ENCODE data around the gene LCORL.

Gene LCORL

GRCh38 chr4:18021720-18022571 is at the start of gene LCORL:
LCORL (minus strand) TSS chr4:18021755; CDS start chr4:18021751, 4 bp downstream.
- H3K9ac ChIP-seq (ENCODE audit: low read length) = peak within 1 kb of the TSS; percentile 90
- peaks cover 12% of the 10 kb centered on the region for H3K4me1 ChIP-seq (ENCODE audit: control insufficient read depth, insufficient read depth, low read length)
- peak within 1 kb of the TSS; percentile 90 for H3K4me3 ChIP-seq (ENCODE audit: low read length)
- H3K27me3 ChIP-seq (replicated peaks; ENCODE audit: control insufficient read depth, insufficient read depth, low read length) = no peaks in the 10 kb centered on the region
- peak; percentile 98 for DNase-seq (ENCODE audit: low read depth)
- H3K9me3 ChIP-seq (ENCODE audit: control insufficient read depth, low read length) = no peaks in the 10 kb centered on the region
- H3K36me3 ChIP-seq (ENCODE audit: control insufficient read depth, insufficient read depth, low read length, severe bottlenecking) = no peaks in the 10 kb centered on the region

GRCh38 chr4:18069810-18070209 is 48.3 kb upstream of the LCORL start:
- H3K36me3 ChIP-seq (ENCODE audit: control insufficient read depth, insufficient read depth, low read length, severe bottlenecking) = no peaks in the 10 kb centered on the region
- H3K27me3 ChIP-seq (replicated peaks; ENCODE audit: control insufficient read depth, insufficient read depth, low read length) = peaks cover 3% of the 10 kb centered on the region
- no peak for DNase-seq (ENCODE audit: low read depth)
- no peak overlapping the region for H3K4me3 ChIP-seq (ENCODE audit: low read length)
- no peaks in the 10 kb centered on the region for H3K9me3 ChIP-seq (ENCODE audit: control insufficient read depth, low read length)
- no peak overlapping the region for H3K9ac ChIP-seq (ENCODE audit: low read length)
- H3K4me1 ChIP-seq (ENCODE audit: control insufficient read depth, insufficient read depth, low read length) = no peaks in the 10 kb centered on the region

- no peak for DNase-seq (ENCODE audit: low read depth)
- Histone ChIP-seq H3K27me3 (replicated peaks; ENCODE audit: control insufficient read depth, insufficient read depth, low read length) (peaks cover 3% of the 10 kb centered on the region), H3K4me3 (ENCODE audit: low read length) (no peak overlapping the region)
These were observed 45.5 kb upstream of the LCORL start for GRCh38 chr4:18067031-18067430.

GRCh38 chr4:18063079-18063478 is 41.5 kb upstream of the LCORL start:
- Histone ChIP-seq H3K9me3 (ENCODE audit: control insufficient read depth, low read length) (peaks cover 14% of the 10 kb centered on the region), H3K4me1 (ENCODE audit: control insufficient read depth, insufficient read depth, low read length) (no peaks in the 10 kb centered on the region), H3K36me3 (ENCODE audit: control insufficient read depth, insufficient read depth, low read length, severe bottlenecking) (no peaks in the 10 kb centered on the region), H3K27me3 (replicated peaks; ENCODE audit: control insufficient read depth, insufficient read depth, low read length) (no peaks in the 10 kb centered on the region), H3K4me3 (ENCODE audit: low read length) (no peak overlapping the region), H3K9ac (ENCODE audit: low read length) (no peak overlapping the region)
- DNase-seq (ENCODE audit: low read depth) = no peak

More at GRCh38 chr4:18067031-18067430, 45.5 kb upstream of the LCORL start:
- Histone ChIP-seq H3K9ac (ENCODE audit: low read length) (no peak overlapping the region), H3K9me3 (ENCODE audit: control insufficient read depth, low read length) (peaks cover 14% of the 10 kb centered on the region), H3K36me3 (ENCODE audit: control insufficient read depth, insufficient read depth, low read length, severe bottlenecking) (no peaks in the 10 kb centered on the region), H3K4me1 (ENCODE audit: control insufficient read depth, insufficient read depth, low read length) (no peaks in the 10 kb centered on the region)

GRCh38 chr4:18057821-18058533 is 36.4 kb upstream of the LCORL start:
- no peak overlapping the region for H3K4me3 ChIP-seq (ENCODE audit: low read length)
- no peak for DNase-seq (ENCODE audit: low read depth)

GRCh38 chr4:18056030-18056429 is 34.5 kb upstream of the LCORL start:
- no peaks in the 10 kb centered on the region for H3K9me3 ChIP-seq (ENCODE audit: control insufficient read depth, low read length)

More at GRCh38 chr4:18057821-18058533, 36.4 kb upstream of the LCORL start:
- Histone ChIP-seq H3K9ac (ENCODE audit: low read length) (no peak overlapping the region), H3K4me1 (ENCODE audit: control insufficient read depth, insufficient read depth, low read length) (no peaks in the 10 kb centered on the region), H3K9me3 (ENCODE audit: control insufficient read depth, low read length) (peaks cover 4% of the 10 kb centered on the region), H3K36me3 (ENCODE audit: control insufficient read depth, insufficient read depth, low read length, severe bottlenecking) (no peaks in the 10 kb centered on the region), H3K27me3 (replicated peaks; ENCODE audit: control insufficient read depth, insufficient read depth, low read length) (no peaks in the 10 kb centered on the region)

GRCh38 chr4:18052158-18052557 is 30.6 kb upstream of the LCORL start:
- H3K4me1 ChIP-seq (ENCODE audit: control insufficient read depth, insufficient read depth, low read length) = no peaks in the 10 kb centered on the region
- no peak overlapping the region for H3K9ac ChIP-seq (ENCODE audit: low read length)

More at GRCh38 chr4:18056030-18056429, 34.5 kb upstream of the LCORL start:
- Histone ChIP-seq H3K4me1 (ENCODE audit: control insufficient read depth, insufficient read depth, low read length) (no peaks in the 10 kb centered on the region), H3K36me3 (ENCODE audit: control insufficient read depth, insufficient read depth, low read length, severe bottlenecking) (no peaks in the 10 kb centered on the region), H3K4me3 (ENCODE audit: low read length) (no peak overlapping the region), H3K27me3 (replicated peaks; ENCODE audit: control insufficient read depth, insufficient read depth, low read length) (no peaks in the 10 kb centered on the region), H3K9ac (ENCODE audit: low read length) (no peak overlapping the region)
- no peak for DNase-seq (ENCODE audit: low read depth)

GRCh38 chr4:18051281-18051680 is 29.7 kb upstream of the LCORL start:
- Histone ChIP-seq H3K36me3 (ENCODE audit: control insufficient read depth, insufficient read depth, low read length, severe bottlenecking) (no peaks in the 10 kb centered on the region), H3K9me3 (ENCODE audit: control insufficient read depth, low read length) (no peaks in the 10 kb centered on the region), H3K9ac (ENCODE audit: low read length) (no peak overlapping the region), H3K4me3 (ENCODE audit: low read length) (no peak overlapping the region), H3K4me1 (ENCODE audit: control insufficient read depth, insufficient read depth, low read length) (no peaks in the 10 kb centered on the region), H3K27me3 (replicated peaks; ENCODE audit: control insufficient read depth, insufficient read depth, low read length) (no peaks in the 10 kb centered on the region)
- DNase-seq (ENCODE audit: low read depth) = peak; percentile 24

More at GRCh38 chr4:18052158-18052557, 30.6 kb upstream of the LCORL start:
- H3K4me3 ChIP-seq (ENCODE audit: low read length) = no peak overlapping the region
- H3K27me3 ChIP-seq (replicated peaks; ENCODE audit: control insufficient read depth, insufficient read depth, low read length) = no peaks in the 10 kb centered on the region
- DNase-seq (ENCODE audit: low read depth) = no peak
- no peaks in the 10 kb centered on the region for H3K36me3 ChIP-seq (ENCODE audit: control insufficient read depth, insufficient read depth, low read length, severe bottlenecking)
- no peaks in the 10 kb centered on the region for H3K9me3 ChIP-seq (ENCODE audit: control insufficient read depth, low read length)

GRCh38 chr4:18050448-18050847 is 28.9 kb upstream of the LCORL start:
- H3K27me3 ChIP-seq (replicated peaks; ENCODE audit: control insufficient read depth, insufficient read depth, low read length) = no peaks in the 10 kb centered on the region
- DNase-seq (ENCODE audit: low read depth) = no peak
- no peaks in the 10 kb centered on the region for H3K9me3 ChIP-seq (ENCODE audit: control insufficient read depth, low read length)
- H3K36me3 ChIP-seq (ENCODE audit: control insufficient read depth, insufficient read depth, low read length, severe bottlenecking) = no peaks in the 10 kb centered on the region
- H3K4me3 ChIP-seq (ENCODE audit: low read length) = no peak overlapping the region
- no peaks in the 10 kb centered on the region for H3K4me1 ChIP-seq (ENCODE audit: control insufficient read depth, insufficient read depth, low read length)
- H3K9ac ChIP-seq (ENCODE audit: low read length) = no peak overlapping the region

- H3K4me3 ChIP-seq (ENCODE audit: low read length) = no peak overlapping the region
- no peak overlapping the region for H3K9ac ChIP-seq (ENCODE audit: low read length)
- DNase-seq (ENCODE audit: low read depth) = no peak
- no peaks in the 10 kb centered on the region for H3K27me3 ChIP-seq (replicated peaks; ENCODE audit: control insufficient read depth, insufficient read depth, low read length)
- H3K9me3 ChIP-seq (ENCODE audit: control insufficient read depth, low read length) = no peaks in the 10 kb centered on the region
- H3K36me3 ChIP-seq (ENCODE audit: control insufficient read depth, insufficient read depth, low read length, severe bottlenecking) = no peaks in the 10 kb centered on the region
- H3K4me1 ChIP-seq (ENCODE audit: control insufficient read depth, insufficient read depth, low read length) = no peaks in the 10 kb centered on the region
These were observed 27.9 kb upstream of the LCORL start for GRCh38 chr4:18049446-18049845.

- Histone ChIP-seq H3K4me3 (ENCODE audit: low read length) (no peak overlapping the region), H3K36me3 (ENCODE audit: control insufficient read depth, insufficient read depth, low read length, severe bottlenecking) (no peaks in the 10 kb centered on the region), H3K9ac (ENCODE audit: low read length) (no peak overlapping the region), H3K4me1 (ENCODE audit: control insufficient read depth, insufficient read depth, low read length) (no peaks in the 10 kb centered on the region), H3K9me3 (ENCODE audit: control insufficient read depth, low read length) (no peaks in the 10 kb centered on the region), H3K27me3 (replicated peaks; ENCODE audit: control insufficient read depth, insufficient read depth, low read length) (no peaks in the 10 kb centered on the region)
- DNase-seq (ENCODE audit: low read depth) = no peak
These were observed 21.2 kb upstream of the LCORL start for GRCh38 chr4:18042754-18043153.
